ENCODE results near the gene KRT4.
A peak's percentile ranks its signal among the peaks of the same experiment; 100 is the strongest.

The KRT4 gene

DNA sequence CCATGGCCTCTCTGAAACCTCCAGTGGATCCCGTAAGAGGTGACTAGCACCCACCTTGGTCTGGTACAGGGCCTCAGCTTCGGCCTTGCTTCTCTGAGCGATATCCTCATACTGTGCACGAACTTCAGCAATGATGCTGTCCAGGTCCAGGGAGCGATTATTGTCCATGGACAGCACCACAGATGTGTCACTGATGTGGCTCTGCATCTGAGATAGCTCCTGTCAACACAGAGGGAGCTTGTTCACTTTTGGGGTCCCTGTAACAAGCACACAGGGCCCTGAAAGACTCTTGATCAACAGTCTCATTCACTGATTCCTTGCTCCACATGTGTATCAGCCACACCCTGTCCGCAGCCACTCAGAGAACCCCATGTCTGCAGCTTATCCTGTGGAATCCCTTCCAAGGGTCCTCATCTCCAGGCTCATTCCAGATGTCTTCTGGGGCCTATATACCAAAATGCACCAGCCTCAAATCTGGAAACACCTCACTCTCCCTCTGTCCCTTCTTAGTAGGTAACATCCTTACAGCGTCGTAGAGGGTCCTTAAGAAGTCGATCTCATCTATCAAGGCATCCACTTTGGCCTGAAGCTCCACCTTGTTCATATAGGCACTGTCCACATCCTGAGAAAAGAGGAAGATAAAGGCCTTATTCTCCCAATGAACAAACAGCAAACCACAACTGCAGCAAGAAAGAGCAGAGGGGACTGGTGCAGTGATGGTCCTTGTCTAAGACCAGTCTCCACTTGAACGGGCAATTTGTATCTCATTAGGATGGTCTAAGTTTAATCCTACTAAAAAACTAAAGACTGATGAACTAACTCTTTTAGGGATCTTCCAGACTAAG is 21.5 kb downstream of the KRT4 start:
- DNase-seq, result peak in 1 of 4 experiments; percentile 20

DNA sequence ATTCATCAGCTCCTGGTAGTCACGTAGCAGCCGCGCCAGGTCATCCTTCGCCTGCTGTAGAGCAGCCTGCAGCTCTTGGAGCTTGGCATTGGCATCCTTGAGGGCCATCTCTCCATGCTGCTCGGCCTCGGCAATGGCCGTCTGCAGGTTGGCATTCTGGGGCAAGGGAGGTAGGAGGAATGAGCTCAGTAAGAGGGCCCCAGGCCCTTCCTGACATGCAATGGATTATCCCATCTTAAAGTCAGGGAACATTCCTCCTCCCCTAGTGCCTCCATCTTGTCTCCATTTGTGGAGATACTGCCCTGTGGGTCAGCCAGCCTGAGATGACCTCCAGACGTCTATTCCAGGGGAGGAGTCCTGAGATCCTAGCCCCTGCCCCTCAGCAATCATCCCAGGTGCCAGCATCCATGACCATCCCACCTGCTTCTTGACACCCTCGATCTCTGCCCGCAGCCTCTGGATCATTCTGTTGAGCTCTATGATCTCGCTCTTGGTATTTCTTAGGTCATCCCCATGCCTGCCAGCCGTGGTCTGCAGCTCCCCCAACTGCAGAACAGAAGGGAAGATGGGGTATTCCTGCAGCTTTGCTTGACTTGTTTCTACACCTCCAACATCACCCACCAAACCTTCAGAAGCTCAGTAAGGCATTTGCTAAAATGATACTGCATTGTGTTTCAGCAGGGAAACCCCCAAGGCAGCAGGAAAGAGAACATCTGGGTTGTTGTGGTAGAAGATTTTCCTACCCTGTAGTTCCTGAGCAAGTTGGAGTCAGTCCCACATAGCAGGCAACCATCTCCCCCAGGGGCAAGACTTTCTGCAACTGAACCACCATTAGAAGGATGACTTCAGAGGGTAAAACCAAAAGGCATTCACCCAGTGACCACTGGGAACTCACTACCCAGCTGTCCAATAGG is 22.4 kb downstream of the KRT4 start:
- DNase-seq, result no peak

DNA sequence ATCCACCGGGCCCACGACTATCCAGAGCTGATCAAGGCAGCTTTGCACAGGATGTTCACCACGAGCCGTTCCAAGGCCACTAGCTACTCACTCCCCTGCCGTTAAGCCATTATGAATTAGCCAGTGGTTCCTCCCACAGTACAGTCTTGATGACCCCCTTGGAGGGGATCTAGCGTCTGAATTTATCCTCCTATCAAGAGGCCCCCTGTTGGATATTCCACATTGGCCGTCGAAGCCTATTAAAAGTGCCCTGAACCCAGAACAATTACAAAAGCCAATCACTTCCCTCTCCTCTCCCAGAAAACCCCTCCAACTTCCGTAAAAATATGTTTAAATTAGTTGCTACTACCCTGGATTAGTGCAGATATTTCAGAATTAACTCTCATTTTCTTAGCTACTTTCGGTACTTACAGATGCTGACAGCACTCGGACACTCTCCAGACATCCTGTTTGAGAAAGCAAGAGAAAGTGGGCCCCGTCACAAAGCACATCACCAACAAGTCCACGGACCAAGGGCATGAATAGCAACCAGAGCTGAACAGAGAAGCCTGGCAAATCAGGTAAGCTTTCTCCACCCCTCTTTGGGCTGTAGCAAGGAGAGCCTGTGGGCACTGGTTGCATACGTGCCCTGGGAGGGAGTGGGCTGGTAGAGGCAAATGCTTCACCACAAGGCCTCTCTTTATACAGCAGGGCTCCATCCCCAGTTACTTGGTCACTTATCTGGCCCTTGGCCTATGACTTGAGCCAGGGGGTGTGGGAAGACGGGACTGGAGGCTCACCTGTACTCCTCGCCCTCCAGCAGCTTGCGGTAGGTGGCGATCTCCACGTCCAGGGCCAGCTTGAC is 23.3 kb downstream of the KRT4 start:
- no peak for DNase-seq

DNA sequence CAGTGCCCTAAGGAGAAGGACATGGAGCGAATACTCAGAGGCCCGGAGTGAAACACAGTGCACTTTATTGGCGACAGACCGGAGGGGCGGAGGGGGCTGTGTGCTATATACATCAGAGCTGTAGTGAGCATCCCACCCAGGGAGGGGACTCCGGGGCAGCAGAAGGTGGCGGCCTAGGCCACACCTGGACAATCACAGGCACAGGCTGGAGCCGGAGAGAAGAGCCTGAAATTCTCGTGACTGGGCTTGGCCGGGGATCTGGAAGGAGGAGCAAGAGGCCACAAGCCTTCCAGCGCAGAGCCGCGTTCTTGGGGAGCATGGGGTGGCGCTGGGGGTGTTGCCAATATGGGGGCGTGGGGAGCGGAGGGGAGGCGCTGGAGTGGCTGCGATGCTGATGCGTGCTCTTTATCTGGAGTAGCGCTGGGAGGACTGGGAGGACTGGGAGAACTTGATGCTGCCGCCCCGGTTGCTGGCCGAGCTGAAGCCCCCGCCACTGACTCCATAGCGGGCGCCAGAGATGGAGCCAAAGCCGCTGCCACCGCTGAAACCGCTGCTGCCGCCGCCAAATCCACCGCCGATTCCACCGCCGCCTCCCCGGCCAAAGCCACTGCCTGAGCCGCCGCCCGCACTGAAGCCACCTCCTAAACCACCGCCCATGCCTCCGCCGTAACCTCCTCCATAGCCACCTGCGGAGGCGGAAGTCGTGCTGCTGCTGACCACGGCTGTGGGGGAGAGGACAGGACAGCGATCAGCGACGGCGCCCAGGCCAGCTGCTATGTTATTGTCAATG is 24.1 kb downstream of the KRT4 start:
- peak in 2 of 4 experiments; percentile 9 to 18 for DNase-seq

DNA sequence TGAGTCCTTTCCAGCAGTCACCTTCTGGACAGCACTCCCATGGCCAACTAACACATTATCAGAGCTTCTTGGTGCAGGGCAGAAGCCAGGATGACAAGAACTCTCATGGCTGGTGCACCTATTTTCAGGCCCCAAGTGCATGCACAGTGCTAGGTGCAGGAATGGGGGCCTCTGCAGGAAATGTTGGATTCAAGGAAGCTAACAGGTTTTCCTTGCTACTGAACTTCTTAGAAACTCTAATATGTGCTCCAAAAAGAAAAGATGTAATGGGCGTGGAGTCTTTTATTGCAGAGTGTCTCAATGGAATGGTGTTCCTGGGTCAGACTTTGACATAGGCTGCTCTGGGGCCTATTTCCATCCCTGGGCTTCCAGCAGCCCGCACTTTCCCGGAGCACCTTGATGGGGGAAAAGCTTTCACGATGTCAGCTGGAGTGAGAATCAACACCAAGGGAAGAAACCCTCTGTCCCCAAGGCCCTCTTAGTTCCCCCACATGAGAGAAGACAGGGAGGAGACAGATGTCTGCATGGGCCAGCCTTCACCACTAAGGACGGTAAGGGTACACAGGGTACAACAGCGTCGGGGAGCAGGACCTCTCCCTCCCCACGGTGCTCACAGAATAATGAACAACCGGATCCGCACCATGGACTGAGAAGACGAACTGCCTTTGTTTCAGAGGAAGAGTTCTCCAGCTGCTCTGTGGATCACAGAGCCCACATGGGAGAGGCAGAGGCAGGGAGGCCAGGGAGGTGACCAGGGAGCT is 24.9 kb downstream of the KRT4 start:
- DNase-seq, result no peak

DNA sequence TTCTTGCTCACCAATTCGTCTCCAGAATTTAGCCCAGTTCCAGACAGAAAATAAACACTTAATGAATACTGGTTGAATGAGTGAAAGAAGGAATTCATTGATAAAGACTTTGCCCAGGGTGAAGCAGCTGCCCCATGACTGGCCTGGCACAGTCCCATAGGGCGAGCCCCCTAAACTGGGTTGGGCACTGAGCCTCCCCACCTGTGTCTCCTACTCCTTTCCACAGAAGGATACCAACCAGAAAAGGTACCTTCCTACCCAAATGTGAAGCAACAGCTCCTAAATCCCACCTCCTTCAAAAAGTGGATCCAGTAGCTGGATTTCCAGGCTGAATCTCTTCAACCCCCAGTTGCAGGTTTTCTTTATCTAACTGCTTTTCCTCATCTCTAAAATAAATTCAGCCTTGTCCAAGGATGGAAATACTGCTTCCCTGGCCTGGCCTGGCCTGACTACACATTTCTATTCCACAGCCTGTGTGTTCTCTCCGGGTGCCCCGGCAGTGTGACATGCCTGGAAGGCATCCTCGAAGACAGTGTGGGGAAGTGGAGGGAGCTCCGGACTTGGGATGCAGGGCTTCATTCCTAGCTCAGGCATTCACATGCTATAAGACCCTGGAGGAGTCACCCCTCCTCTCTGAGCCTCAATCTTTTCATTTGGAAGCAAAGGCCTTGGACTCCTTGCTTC is 25.6 kb downstream of the KRT4 start:
- DNase-seq, result no peak

DNA sequence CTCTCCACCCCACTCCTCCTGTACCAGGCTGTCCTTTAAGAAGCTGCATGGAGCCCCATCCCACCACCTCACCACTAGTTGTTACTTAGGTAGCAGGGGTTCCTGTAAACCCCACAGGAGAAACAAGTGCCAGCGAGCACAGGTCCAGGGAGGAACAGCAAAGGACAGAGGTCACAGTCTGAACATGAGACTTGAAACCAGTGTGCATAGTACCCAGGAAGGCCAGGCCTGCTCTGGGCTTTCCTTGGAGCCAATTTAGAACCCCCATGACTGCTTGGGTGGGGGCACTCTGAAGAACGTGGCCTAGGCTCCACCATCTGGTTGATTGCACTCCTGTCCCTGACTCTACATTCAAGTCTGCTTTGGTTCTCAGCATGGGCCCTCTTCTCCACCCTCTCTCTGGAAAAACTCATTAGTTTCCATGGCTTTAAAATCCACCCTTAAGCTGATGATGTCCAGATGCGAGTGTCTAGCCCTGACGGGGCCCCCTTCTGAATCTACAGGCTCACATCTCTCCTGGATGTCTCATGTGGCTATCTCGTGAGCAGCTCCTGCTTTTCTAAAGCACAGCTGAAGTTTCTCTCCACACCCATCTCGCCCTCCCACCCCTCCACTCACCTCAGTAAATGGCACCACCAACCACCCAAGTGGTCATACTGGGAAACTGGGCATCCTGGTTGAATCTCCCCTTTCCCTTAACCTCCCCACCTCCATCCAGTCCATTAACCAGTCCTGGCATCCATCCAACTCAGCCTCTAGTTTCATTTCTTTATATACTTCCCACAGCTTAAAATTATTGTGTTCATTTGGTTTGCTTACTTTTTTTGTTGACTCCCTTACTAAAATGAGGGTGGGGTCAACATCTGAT is 26.4 kb downstream of the KRT4 start:
- DNase-seq, result peak in 1 of 4 experiments; percentile 22

DNA sequence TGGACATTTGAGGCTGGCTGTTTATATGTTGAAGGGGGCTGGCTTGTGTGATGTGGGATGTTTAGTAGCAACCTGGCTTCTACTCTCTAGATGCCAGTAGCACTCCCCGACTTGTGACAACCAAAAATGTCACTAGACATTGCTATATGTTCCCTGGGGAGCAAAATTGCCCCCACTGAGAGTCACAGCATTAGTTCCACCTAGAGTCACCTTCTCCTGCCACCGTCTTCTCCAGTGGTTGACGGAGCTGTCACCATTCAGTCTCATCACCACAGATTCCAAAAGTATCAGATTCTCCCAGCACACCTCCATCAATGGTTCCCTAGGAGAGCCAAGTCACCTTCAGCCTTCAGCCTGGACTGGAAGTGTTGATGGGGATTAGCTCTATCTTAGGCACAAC is 29.0 kb downstream of the KRT4 start:
- no peak for DNase-seq

DNA sequence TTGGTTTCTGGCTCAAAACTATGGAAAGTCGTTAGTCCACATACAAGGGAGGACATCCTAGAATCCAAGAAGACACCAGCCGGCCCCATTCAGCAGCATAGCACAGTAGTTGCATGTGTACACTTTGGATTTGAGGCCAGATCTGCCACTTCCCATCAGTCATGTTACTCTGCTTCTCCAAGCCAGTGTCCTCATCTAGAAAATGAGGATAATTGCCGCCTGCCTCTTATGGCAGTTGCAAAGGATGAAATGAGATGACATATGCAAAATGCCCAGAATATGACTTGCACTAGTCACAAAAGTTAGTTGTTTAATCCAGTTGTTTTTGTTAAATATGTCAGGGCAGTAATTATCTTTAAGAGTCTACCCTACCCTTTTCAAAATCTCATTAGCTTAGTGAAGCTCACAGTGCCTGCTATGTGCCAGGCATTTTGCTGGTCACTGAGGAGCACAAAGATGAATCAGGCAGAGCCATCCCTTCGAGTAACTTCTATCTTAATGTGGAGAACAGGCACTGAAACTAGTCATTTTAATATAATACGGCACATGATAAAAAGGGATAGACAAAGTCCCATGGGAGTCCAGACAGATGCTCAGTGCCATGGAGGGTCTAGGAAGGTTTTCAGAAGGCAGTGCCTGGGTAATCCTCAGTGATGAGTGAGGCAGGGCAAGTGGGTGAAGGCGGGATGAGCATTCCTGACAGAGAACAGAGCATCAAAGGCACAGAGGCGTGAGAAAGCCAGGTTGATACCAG is 30.2 kb downstream of the KRT4 start:
- DNase-seq, result no peak

DNA sequence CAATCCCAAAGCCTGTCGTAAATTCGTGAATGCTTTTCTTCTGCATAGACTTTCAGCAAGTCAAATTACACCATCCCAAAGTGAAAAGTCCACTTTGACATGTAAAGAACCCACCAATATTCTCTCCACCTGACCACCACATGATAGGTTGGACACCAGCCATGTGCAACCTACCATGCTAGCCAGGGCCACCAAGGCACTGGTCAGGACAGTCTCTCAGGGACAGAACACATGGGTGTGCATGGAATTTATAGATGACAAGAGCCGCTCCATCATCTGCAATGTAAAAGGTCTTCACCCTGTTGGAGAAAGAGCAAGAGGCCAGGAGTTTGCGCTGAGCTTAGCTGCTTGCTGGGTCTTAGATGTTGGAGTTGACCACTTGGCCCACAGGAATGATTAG is 31.4 kb downstream of the KRT4 start:
- DNase-seq, result no peak

DNA sequence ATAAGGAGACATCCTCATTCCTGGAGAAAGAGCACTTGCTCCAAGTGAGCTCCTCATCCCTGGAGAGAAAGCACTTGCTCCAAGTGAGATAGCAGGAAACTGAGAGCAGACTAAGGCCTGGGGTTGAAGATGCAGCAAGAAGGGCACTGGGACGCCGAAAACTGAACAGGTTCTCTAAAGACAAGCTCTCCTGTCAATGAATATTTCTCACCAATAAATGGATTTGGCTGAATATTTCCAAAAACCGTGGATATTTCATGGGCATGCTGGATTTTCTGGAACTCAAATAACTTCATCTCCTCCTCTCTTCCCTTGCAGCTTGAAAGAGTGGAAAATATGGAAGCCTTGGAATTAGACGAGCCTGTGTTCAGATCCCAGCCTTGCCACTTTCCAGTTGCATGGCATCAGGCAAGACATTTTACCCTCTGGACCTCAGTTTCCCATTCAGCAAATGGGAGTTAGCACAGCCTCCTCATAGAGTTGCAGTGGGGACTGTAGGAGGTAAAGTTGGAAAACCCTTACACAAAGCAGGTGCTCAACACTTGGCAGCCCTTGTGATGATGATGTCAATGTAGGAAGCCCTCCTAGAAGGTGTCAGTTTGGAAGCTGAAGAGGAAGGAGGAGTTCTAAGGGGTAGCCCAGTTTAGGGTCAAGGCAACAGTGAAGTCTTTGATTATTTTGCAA is 32.4 kb downstream of the KRT4 start:
- no peak for DNase-seq

DNA sequence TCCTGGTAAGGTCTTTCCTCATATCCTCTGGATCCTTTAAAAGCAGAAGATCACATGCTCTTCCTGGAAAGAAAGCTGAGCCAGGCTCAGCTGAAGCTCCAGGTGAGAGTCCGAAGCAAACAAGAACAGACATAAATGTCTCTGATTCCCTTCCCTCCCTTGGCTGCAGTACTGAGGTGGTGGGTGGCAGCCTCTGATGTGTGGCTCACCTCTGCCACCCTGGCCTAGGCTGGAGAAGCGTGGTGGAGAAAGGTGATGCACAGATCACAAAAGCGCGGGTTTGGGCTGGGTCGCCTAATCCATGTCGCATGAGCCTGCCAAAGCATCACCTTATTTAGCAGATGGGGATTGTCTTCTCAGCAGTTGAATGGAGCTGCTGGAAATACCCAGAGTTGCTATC is 34.0 kb downstream of the KRT4 start:
- DNase-seq, result no peak

DNA sequence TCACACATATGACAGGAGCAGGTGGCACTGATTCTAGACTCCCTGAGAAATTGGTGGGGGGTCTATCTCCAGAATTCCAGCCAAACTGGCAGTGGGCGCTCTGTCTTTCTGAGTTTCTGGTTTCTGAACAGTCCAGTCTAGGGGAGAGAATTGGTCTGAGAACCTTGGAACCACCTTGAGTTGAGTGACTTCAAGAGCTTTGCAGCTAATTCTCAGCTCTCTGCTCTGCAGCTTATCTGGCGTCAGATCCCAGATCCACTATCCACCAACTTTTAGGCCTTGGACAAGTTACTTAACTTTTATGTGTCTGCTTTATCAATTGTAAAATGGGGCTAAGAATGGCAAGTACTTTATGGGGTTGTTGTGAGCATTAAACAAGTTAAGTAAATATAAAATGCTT is 35.1 kb downstream of the KRT4 start:
- no peak for DNase-seq

DNA sequence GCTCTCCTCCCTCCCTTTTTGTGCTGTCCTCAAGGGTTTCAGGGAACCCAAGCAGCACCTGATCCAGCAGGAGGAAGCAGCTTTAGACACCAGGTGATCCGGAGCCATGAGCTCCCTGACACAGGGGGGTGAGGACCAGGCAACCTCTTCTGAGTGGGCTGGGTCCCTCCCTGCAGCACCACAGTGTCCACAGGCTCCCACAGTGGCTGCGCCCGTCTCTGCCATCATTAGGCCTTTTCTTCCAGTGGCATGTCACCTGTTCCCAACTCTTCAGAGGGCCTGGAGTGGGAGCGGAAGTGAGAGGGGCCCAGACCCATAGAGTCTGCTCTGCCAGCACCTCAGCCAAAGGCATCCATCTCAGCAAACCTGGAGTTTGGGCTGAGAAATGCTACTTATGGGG is 36.4 kb downstream of the KRT4 start:
- no peak for DNase-seq

DNA sequence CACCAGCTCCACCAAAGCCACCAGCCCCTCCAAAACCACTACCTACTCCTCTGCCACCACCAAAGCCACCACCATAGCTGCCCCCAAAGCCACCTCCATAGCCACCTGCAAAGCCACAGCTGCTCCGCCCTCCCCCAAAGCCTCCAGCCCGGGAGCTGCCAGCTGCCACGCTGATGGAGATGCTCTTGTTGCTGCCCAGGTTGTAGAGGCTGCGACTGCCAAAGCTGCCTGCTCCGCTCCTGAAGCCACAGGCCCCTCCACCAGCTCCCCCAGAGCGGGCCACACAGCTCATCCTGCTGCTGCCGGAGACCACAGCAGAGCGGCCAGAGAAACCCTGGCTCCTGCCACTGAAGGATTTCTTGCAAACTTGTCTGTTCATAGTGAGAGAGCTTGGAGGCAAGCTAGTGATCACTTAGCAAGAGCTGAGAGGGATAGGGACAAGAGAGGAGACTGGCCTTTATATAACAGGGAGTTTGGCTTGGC is 37.0 kb downstream of the KRT4 start, which contains the start of gene KRT76:
Gene KRT76 (minus strand): TSS at position 433 of the 483 bp plus-strand sequence. CDS start 54 bp downstream, at position 379.
- DNase-seq, result no peak

DNA sequence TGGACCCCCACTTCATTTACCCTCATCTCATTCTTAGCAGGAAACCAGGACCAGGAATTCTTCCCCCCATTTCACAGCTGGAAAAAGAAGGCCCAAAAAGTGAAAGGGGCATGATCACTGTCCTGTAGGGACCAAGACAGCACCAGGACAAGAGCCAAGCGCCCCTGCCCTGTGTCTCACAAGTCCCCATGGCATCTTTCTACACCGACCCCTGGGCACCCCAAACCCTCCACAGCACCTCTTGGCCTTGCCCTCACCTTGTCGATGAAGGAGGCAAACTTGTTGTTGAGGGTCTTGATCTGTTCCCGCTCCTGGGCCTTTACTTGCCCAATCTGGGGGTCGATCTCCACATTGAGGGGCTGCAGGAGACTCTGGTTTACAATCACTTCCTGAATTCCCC is 37.5 kb downstream of the KRT4 start:
- DNase-seq, result no peak

DNA sequence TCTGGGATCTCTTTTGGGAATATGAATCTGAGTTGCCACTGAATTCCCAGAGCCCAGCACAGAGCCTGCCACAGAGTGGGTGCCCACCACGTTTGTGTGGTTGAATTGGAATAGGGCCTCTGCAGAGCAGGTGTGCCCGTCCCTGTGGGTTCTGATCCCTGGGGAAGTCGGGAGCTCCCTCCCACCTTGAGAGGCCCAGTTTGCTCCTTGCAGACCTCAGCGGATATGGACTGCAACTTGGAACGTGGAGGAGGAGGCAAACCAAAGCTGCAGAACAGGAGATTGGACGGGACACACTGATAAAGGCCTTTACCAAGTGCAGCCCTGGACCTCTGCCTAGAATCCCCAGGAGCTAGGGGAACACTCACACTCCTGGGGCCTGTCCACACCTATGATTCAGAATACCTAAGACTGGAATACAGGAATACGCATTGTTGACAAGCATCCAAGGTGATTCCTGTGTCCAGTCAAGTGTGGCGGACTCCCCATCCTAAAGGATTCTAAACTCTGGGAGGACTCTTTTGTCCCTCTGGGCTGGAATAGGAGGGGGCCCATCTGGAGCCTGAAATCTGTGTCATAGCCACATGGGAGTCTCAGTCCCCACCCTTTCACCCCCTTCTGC is 39.2 kb downstream of the KRT4 start:
- no peak for DNase-seq

All from suppressor macrophage (primary cell).